Left ventricle myocardium inferior (tissue), 1 donor: ENCODE data around the gene PHC3. TPM values are rescaled to one million over a fixed set of nuclear protein-coding genes. Genes with fewer than 3 reads are reported as not detected.

Experiments used
- DNase-seq: peaks from one replicate; pipeline ENCODE4 v3.0.0-alpha.2; 2020
- H3K27ac ChIP-seq: fragments of 200-600 bp; replicated peaks from 2 replicates; pipeline ENCODE4 v1.8.0; 2021
- H3K27me3 ChIP-seq: fragments of 200-600 bp; 2 replicates; pipeline ENCODE4 v1.8.0; 2021; ENCODE audit warnings: low read depth
- H3K36me3 ChIP-seq: fragments of 200-600 bp; 2 replicates; pipeline ENCODE4 v1.8.0; 2021
- H3K4me1 ChIP-seq: fragments of 200-600 bp; 2 replicates; pipeline ENCODE4 v1.8.0; 2021
- H3K4me3 ChIP-seq: fragments of 200-600 bp; 2 replicates; pipeline ENCODE4 v1.8.0; 2021; ENCODE audit warnings: mild to moderate bottlenecking, moderate library complexity
- H3K9me3 ChIP-seq: fragments of 200-600 bp; replicated peaks from 2 replicates; pipeline ENCODE4 v1.8.0; 2021
- CTCF ChIP-seq: fragments of 200-600 bp; IDR thresholded peaks from 2 replicates; pipeline ENCODE4 v1.8.0; 2021; ENCODE audit warnings: antibody characterized with exemption, mild to moderate bottlenecking, borderline replicate concordance
- intact Hi-C: fragments of 100-400 bp; cut with micrococcal nuclease; formaldehyde crosslinking; loops from one replicate; pipeline ENCODE4 v1.11.0; 2022
- total RNA-seq: library from RNA; stranded (reverse); fragmentation: NEBNext Ultra II Directional; extraction: Animal tissue kit (Norgen Biotek cat#: 25700); gene quantifications from one replicate; pipeline ENCODE4 v1.2.1, GENCODE V29; 2021
- donor health status: DM: no; HTN: yes; CAD: no; lungs with severe emphysema.

PHC3 gene
- total RNA-seq, 1 donor from 2014 or later, result 53.1 TPM

- no peaks in the 10 kb centered on the region for H3K27me3 ChIP-seq
- H3K4me1 ChIP-seq, result peaks cover 35% of the 10 kb centered on the region
- peaks cover 33% of the 10 kb centered on the region for H3K36me3 ChIP-seq
- H3K4me3 ChIP-seq, result peak overlapping the region; percentile 94
- intact Hi-C loops, result no loop called here
- peak overlapping the region; percentile 96 for H3K27ac ChIP-seq
- no peak for TF ChIP-seq CTCF
- no peaks in the 10 kb centered on the region for H3K9me3 ChIP-seq
- no peak for DNase-seq
Measured at GRCh38 chr3:170180079-170180907, 1.2 kb downstream of the PHC3 start.

GRCh38 chr3:170179432-170179831 is 2.1 kb downstream of the PHC3 start:
- no peak for TF ChIP-seq CTCF
- no peaks in the 10 kb centered on the region for H3K9me3 ChIP-seq
- H3K36me3 ChIP-seq, result peaks cover 42% of the 10 kb centered on the region
- H3K27ac ChIP-seq, result no peak overlapping the region
- peaks cover 43% of the 10 kb centered on the region for H3K4me1 ChIP-seq
- DNase-seq, result no peak
- H3K27me3 ChIP-seq, result no peaks in the 10 kb centered on the region
- intact Hi-C loops, result no loop called here
- H3K4me3 ChIP-seq, result peak overlapping the region; percentile 94

GRCh38 chr3:170178651-170179050 is 2.9 kb downstream of the PHC3 start:
- Histone ChIP-seq H3K4me3 (peak overlapping the region; percentile 94), H3K27me3 (no peaks in the 10 kb centered on the region), H3K4me1 (peaks cover 51% of the 10 kb centered on the region), H3K9me3 (no peaks in the 10 kb centered on the region), H3K36me3 (peaks cover 49% of the 10 kb centered on the region), H3K27ac (no peak overlapping the region)
- DNase-seq, result no peak
- intact Hi-C loops, result no loop called here
- no peak for TF ChIP-seq CTCF

- peaks cover 98% of the 10 kb centered on the region for H3K36me3 ChIP-seq
- intact Hi-C loops, result no loop called here
- DNase-seq, result no peak
- H3K27me3 ChIP-seq, result no peaks in the 10 kb centered on the region
- H3K27ac ChIP-seq, result no peak overlapping the region
- no peaks in the 10 kb centered on the region for H3K9me3 ChIP-seq
- peaks cover 56% of the 10 kb centered on the region for H3K4me1 ChIP-seq
- no peak for TF ChIP-seq CTCF
- H3K4me3 ChIP-seq, result no peak overlapping the region
Measured at GRCh38 chr3:170171563-170171962, 10.0 kb downstream of the PHC3 start.

GRCh38 chr3:170164717-170165116 is 16.8 kb downstream of the PHC3 start:
- no peak overlapping the region for H3K4me3 ChIP-seq
- peaks cover 35% of the 10 kb centered on the region for H3K4me1 ChIP-seq
- no peak for TF ChIP-seq CTCF
- no peak for DNase-seq
- H3K27ac ChIP-seq, result no peak overlapping the region
- peaks cover 83% of the 10 kb centered on the region for H3K36me3 ChIP-seq
- intact Hi-C loops, result no loop called here
- no peaks in the 10 kb centered on the region for H3K9me3 ChIP-seq
- H3K27me3 ChIP-seq, result no peaks in the 10 kb centered on the region
